Transverse colon (tissue), 3 donors: ENCODE results near the gene CADPS.

ENCODE experiments used
- POLR2A ChIP-seq: fragments of 450-650 bp; IDR thresholded peaks from one replicate; pipeline ENCODE4 v1.6.1; 2016; ENCODE audit warnings: antibody characterized with exemption, mild to moderate bottlenecking, moderate library complexity
- TF ChIP-seq, protein P1 (sequence below), 5 experiments: fragments of 200-600 bp in 3 of 5; fragments of 450-650 bp in 2 of 5; sonication (generic) in 3 of 5; IDR thresholded peaks; 1 replicate in 2 of 5; 2 replicates in 3 of 5; pipeline ENCODE4 v1.5.1; 2016 to 2017; ENCODE audit warnings: antibody characterized with exemption in 5 of 5, inconsistent platforms in 3 of 5, mild to moderate bottlenecking in 2 of 5, moderate library complexity in 1 of 5

GRCh38 chr3:62587579-62588031 lies 287.6 kb downstream of the CADPS start:
- TF ChIP-seq, protein P1, sequence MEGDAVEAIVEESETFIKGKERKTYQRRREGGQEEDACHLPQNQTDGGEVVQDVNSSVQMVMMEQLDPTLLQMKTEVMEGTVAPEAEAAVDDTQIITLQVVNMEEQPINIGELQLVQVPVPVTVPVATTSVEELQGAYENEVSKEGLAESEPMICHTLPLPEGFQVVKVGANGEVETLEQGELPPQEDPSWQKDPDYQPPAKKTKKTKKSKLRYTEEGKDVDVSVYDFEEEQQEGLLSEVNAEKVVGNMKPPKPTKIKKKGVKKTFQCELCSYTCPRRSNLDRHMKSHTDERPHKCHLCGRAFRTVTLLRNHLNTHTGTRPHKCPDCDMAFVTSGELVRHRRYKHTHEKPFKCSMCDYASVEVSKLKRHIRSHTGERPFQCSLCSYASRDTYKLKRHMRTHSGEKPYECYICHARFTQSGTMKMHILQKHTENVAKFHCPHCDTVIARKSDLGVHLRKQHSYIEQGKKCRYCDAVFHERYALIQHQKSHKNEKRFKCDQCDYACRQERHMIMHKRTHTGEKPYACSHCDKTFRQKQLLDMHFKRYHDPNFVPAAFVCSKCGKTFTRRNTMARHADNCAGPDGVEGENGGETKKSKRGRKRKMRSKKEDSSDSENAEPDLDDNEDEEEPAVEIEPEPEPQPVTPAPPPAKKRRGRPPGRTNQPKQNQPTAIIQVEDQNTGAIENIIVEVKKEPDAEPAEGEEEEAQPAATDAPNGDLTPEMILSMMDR (IDR thresholded peaks at IDR 0.05), result no peak
- no peak for TF ChIP-seq POLR2A
